ENCODE measurements around the gene GRK7.
"Not testable (repeated sequence)": the region's sequence is repeated elsewhere in the genome, so short reads cannot be mapped to it uniquely, and the experiment has no call there.

The GRK7 gene

GRCh38 chr3:141753399-141753798 lies 9.8 kb upstream of the GRK7 start:
- H3K4me3 ChIP-seq (ENCODE audit: low read length), result no peak overlapping the region
- DNase-seq (ENCODE audit: low read depth), result no peak
- TF ChIP-seq CTCF (IDR thresholded peaks at IDR 0.05; ENCODE audit: insufficient read depth, low read depth, low read length, missing control alignments), result no peak

- no peak for DNase-seq (ENCODE audit: low read depth)
- no peak overlapping the region for H3K4me3 ChIP-seq (ENCODE audit: low read length)
- TF ChIP-seq CTCF (IDR thresholded peaks at IDR 0.05; ENCODE audit: insufficient read depth, low read depth, low read length, missing control alignments), result no peak
These were observed 9.2 kb upstream of the GRK7 start for GRCh38 chr3:141754032-141754431.

- not testable (repeated sequence) for H3K4me3 ChIP-seq (ENCODE audit: low read length); DNase-seq (ENCODE audit: low read depth)
These were observed 656 bp upstream of the GRK7 start for GRCh38 chr3:141762552-141762951.

- DNase-seq (ENCODE audit: low read depth), result no peak
- no peak overlapping the region for H3K4me3 ChIP-seq (ENCODE audit: low read length)
- no peak for TF ChIP-seq CTCF (IDR thresholded peaks at IDR 0.05; ENCODE audit: insufficient read depth, low read depth, low read length, missing control alignments)
These were observed 837 bp downstream of the GRK7 start for GRCh38 chr3:141764045-141764444.

- no peak overlapping the region for H3K4me3 ChIP-seq (ENCODE audit: low read length)
- no peak for DNase-seq (ENCODE audit: low read depth)
- no peak for TF ChIP-seq CTCF (IDR thresholded peaks at IDR 0.05; ENCODE audit: insufficient read depth, low read depth, low read length, missing control alignments)
These were observed 1.3 kb downstream of the GRK7 start for GRCh38 chr3:141764465-141764864.

GRCh38 chr3:141764986-141765385 lies 1.8 kb downstream of the GRK7 start:
- no peak overlapping the region for H3K4me3 ChIP-seq (ENCODE audit: low read length)
- no peak for TF ChIP-seq CTCF (IDR thresholded peaks at IDR 0.05; ENCODE audit: insufficient read depth, low read depth, low read length, missing control alignments)
- DNase-seq (ENCODE audit: low read depth), result no peak

GRCh38 chr3:141767066-141767465 lies 3.9 kb downstream of the GRK7 start:
- no peak for DNase-seq (ENCODE audit: low read depth)
- TF ChIP-seq CTCF (IDR thresholded peaks at IDR 0.05; ENCODE audit: insufficient read depth, low read depth, low read length, missing control alignments), result no peak
- no peak overlapping the region for H3K4me3 ChIP-seq (ENCODE audit: low read length)
